ENCODE measurements around the gene CFAP46.

DNA sequence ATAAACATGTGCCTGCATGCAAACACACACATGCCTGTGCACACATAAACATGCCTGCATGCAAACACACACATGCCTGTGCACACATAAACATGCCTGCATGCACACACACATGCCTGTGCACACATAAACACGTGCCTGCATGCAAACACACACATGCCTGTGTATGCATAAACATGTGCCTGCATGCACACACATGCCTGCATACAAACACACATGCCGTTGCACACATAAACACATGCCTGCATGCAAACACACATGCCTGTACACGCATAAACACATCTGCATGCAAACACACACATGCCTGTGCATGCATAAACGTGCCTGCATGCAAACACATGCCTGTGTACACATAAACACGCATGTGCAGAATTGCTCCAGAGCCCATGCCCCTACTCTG is 178.8 kb downstream of the CFAP46 start:
- TF ChIP-seq CTCF (conservative IDR thresholded peaks at IDR 0.05; ENCODE audit: low read length): no peak
- TF ChIP-seq EZH2phosphoT487 (IDR thresholded peaks at IDR 0.05; ENCODE audit: borderline replicate concordance, low read depth, low read length): no peak
